Activated T-cell treated with anti-CD3 and anti-CD28 coated beads for 48 hours (primary cell): ENCODE measurements around the gene SLC18B1.
"Not testable (repeated sequence)": the region's sequence is repeated elsewhere in the genome, so short reads cannot be mapped to it uniquely, and the experiment has no call there.

ENCODE experiments used
- DNase-seq: peaks from one replicate; pipeline ENCODE4 v3.0.0-alpha.2; 2020; ENCODE audit warnings: low read depth

SLC18B1 gene

DNA sequence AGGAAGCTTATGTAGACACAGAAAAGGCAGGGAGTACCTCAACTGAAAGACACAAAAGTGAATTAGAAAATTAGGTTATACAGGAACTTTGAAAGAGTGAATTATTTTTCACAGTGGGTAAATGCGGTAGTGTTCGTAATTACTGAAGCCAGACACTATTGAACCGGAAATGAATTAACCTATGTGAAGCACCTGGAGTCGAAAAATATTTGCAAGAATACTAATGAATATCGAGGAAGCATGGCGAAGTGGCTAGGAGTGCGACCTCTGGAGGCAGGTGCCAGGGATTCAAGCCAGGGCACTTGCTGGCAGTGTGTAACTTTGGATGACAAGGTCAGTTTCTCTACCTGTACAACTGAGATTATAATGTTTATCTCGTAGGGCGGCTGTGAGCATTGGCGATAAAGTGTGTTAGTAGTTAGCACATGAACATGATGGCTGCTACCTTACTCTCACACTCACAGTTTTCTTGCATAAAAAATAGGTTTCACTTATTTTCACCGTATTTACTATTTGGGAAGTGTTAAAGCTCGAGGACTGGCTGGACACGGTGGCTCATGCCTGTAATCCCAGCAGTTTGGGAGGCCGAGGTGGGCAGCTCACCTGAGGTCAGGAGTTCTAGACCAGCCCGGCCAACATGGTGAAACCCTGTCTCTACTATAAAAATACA is 567 bp upstream of the SLC18B1 start:
- peak; percentile 67 for DNase-seq

DNA sequence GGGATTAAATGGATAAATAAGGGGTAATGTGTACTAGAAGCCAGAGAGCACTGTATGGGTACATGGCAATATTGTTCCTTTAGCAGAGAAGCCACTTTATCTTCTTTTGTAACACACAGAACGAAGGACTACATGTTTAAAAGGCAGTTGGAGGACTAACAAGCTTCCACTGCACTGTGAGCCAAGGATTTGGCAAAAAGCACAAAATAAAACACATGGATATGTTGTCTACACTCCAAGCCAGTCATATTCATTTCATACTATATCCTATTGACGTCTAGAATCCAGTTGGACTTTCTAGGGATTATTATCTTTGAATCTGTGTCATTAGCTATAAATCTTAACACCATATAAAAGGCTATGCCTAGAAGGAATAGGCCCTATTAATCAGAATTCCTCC is 3.0 kb downstream of the SLC18B1 start:
- DNase-seq, result no peak

DNA sequence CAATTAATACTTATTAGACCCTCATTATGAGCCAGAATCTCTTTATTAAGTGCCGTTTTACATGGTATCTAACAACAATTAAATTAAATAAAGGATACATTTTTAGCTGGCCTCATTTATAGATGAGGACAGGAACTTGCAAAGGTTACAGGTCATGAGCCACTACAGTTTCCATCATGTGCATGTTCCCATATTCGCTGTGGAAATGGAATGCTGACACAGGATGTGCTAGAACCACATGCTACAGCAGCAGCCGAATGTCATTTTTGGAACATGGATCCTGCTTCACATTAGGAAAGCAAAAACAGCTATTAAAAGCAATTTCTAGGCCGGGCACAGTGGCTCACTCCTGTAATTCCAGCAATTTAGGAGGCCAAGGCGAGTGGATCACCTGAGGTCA is 5.9 kb downstream of the SLC18B1 start:
- DNase-seq, result no peak

DNA sequence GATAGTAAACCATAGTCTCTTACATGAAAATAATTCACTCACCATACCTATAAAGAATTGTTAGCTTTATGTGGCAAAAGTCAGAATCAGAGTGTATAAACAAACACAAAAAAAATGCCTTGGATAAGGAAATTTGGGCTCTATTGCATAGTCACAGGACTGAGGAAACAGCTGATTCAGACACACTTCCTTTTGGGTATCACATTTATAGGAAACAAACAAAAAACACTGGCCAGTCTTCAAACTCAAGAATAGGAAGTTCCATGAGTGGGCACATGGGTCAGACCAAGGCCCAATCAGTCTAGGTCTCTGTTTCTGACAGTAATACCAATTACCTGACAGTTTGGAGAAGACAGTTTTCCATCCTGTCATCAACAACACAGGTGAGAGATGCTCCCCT is 8.0 kb downstream of the SLC18B1 start:
- no peak for DNase-seq

DNA sequence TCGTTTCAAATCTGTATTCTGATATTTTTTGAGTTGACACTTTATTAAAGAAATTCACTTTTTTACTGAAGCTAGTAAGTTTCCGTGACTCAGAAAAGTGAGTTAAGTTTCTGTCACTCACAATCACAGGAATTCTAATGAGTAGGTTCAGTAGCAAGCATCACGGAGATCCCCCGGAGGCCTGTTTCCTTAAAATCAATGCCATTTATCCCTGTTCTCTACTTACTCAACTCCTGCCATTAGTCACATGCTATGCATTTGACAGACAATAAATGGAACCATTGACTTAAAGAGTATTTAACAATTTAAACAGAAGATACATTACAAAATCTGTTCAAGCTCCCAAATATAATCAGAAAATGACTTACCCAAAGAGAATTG is 9.1 kb downstream of the SLC18B1 start:
- DNase-seq, result no peak

- no peak for DNase-seq
These were observed 9.6 kb downstream of the SLC18B1 start for GRCh38 chr6:132788658-132789395.

GRCh38 chr6:132785936-132786335 is 12.5 kb downstream of the SLC18B1 start:
- DNase-seq, result no peak

GRCh38 chr6:132780770-132781371 is 17.6 kb downstream of the SLC18B1 start:
- no peak for DNase-seq

- not testable (repeated sequence) for DNase-seq
These were observed 20.6 kb downstream of the SLC18B1 start for GRCh38 chr6:132777881-132778280.

GRCh38 chr6:132768051-132768517 is 30.4 kb downstream of the SLC18B1 start:
- no peak for DNase-seq

GRCh38 chr6:132765560-132765959 is 32.9 kb downstream of the SLC18B1 start:
- no peak for DNase-seq

DNA sequence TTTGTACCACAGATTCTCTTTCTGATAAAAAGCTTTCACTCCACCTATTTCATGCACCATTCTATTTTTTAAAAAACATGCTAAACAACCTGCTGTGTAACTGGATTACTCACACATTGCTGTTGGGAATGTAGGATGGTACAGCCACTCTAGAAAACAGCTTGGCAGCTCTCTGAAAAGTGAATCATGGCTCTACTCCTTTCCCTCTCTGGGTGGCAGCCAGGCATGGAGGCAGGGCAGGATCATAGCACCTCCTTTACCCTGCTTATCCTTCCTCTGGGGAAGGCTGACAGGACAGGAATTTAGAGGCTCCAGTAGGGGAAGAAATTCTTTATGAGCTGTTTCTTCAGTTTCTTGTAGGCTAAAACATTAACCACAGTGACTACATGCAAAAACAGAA is 34.1 kb downstream of the SLC18B1 start:
- no peak for DNase-seq

DNA sequence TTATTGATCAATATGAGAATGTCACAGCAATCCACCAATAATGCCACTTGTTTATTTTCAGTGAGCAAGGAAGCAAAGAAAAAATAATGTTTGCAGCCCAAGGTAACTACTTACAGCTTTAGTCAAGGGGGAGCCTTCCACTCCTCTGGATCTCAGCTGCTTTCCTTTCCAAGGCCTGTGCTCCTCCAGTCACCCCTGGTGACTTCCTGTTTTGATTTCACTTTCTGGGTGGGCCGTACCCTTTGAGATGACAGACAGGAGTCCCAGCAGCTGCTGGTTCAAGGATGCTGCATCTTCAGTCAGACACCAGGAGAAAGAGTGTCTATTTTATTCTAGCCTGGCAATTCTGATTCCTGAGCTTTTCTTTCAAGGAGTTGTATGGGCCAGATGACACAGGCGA is 35.2 kb downstream of the SLC18B1 start:
- DNase-seq, result no peak

DNA sequence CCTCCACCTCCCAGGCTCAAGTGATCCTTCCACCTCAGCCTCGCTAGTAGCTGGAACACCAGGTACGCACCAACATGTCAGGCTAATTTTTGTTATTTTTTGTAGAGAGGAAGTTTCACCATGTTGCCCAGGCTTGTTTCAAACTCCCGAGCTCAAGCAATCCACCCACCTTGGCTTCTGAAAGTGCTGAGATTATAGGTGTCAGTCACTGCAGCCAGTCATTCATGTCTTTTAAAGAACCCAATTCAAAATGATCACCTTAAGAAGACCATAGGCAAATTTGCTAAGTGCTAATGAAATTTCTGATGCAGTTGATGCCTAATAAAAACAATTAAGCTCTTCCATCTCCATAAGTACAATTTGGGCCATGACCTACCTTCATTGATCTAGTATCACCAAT is 38.2 kb downstream of the SLC18B1 start:
- no peak for DNase-seq

DNA sequence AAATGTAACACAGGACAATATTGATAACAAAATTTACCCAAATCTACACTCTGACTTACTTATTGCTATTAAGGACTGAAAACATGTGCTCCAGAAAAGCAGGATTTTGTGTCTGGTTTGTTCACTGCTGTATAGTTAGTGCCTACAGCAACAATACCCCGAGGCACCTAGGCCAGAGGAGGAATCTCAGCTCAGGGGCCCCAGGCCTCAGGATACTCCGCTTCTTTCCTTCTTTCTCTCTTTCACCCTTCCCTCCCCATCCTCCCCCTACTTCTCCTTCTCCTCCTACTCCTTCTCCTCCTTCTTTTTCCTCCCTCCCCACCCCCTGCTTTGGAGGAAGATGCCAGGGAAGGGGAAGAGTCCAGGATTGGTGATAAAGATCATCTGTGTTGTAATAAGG is 39.7 kb downstream of the SLC18B1 start:
- no peak for DNase-seq

DNA sequence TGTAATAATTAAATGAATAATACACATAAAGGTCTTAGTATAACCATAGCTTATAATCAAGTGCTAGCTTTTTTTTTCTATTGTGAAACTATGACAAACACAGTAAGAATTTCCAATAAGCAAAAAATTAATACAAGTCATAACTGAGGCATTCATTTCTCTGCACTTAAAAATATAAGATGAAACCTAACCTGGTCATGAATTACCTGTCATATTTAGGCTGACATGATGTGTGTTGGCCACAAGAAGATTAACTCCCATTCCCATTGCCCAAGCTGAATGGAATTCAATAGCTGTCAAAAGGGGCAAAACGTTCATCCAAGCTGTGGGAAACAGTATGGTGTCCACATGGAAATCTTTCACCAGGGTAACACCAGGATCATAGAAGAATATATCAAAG is 46.2 kb downstream of the SLC18B1 start:
- no peak for DNase-seq

DNA sequence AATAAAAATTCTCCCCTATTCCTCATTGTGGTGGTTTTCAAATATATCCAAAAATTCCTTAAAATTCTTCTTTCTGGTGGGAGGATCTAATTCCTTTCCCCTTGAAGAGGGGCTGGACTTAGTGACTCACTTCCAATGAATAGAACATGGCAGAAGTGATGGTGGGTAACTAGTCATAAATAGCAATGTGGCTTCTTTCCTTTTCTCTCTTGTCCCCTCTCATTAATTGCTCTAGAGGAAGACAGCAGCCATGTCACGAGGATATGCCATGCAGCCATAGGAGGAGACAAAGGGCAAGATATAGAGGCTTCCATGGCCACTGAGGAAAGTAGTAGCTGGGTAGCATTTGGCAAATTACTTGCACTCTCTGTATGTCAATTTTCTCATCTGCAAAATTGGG is 46.6 kb downstream of the SLC18B1 start:
- DNase-seq, result no peak

DNA sequence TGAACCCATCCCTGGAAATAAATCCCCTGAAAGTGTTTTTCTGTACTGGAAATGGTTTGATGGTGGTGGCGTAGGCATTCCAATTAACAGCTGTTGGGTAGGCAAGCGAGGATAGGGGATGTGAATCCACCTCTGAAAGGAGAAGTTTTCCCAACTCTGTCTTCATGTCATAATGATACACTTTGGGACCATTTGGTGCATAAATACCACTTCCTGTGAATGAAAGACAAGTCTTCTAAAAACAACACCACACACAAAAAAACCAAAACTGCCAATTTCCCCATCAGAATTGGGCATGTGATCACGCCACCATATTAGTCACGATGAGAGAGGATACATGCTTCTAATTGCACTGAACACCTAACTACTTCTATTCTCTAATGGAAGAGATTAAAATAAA is 47.1 kb downstream of the SLC18B1 start:
- DNase-seq, result no peak

GRCh38 chr6:132750455-132751248 is 47.8 kb downstream of the SLC18B1 start:
- no peak for DNase-seq

DNA sequence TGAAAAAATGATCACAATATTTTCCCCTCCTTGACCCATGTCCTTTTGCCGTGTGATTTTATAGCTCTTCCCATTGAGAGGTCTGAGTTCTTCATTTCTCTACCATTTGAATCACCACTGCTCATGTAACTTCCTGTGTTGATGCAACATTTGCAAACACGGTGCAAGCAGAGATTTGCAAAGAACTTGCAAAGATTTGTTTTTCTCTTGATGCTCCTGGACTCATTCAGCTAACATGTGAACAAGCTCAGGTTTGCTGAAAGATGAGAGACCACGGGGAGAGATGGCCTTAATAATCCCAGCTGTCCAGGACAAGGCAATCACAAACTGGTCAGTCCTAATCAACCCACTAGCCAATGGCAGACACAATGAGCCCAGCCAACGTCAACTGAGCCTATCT is 49.3 kb downstream of the SLC18B1 start:
- no peak for DNase-seq

GRCh38 chr6:132748446-132748845 is 50.0 kb downstream of the SLC18B1 start:
- DNase-seq, result no peak

DNA sequence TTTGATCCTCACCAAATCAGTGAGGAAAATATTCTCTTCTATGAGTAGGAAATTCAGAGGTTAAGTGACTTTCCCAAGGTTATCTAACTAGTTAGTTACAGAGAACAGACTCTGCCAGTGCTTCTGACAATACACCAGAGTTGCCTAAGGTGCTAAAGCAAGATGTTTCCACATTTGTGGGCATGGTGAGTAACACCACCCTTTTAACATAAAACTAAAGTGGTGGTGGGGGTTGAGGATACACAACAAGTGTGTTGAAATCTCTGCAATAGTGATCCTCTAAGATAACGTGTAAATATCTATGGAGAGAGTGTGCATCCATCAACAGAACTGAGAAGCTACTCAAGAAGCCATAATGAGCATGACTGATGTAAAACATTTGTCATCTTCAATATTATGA is 52.4 kb downstream of the SLC18B1 start:
- no peak for DNase-seq

GRCh38 chr6:132742495-132742894 is 55.9 kb downstream of the SLC18B1 start:
- DNase-seq, result no peak
